ENCODE measurements around the gene AKT2.

Gene AKT2

DNA sequence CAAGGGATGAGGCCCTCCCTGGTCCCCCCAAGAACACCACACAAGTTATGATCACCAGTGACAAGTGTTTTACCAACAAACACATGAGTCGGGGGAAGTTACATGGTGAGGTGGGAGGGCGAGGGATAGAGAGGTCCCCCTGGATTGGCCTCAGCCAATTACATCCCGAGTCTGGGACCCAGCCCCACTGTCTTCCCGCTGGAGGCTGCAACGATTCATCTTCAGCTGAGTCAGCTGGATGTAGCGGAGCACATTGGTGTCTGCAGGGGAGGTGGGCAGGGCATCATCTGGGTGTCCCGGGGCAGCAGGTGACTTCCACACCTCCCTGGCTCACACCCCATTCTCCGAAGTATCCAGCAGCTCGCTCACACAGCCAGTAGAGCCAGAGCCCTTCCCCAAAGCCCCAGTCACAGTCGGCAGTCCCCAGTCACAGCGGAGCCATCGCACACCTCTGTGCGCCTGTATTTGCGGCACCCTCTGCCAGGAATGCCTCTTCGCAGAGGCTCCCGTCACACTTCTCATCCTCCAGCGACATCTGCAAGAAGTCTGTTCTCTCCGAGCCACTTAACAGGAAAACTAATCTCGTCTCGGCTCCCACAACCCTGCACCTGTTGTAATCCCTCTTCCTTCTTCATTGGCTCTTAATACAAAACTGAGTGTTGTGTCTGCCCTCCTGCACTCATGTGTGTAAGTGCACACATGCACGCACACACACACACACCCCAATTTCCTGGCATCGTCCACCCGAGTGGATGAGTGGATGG is 69.0 kb downstream of the AKT2 start:
- DNase-seq = no peak

DNA sequence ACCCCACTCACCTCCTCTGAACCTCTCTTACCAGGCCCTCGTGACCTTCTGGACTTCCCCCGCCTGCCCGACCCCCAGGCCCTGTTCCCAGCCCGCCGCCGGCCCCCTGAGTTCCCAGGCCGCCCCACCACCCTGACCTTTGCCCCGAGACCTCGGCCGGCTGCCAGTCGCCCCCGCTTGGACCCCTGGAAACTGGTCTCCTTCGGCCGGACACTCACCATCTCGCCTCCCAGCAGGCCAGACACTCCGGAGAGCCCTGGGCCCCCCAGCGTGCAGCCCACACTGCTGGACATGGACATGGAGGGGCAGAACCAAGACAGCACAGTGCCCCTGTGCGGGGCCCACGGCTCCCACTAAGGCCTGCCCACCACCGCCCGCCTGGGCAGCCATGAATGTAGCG is 70.2 kb downstream of the AKT2 start:
- DNase-seq = no peak

DNA sequence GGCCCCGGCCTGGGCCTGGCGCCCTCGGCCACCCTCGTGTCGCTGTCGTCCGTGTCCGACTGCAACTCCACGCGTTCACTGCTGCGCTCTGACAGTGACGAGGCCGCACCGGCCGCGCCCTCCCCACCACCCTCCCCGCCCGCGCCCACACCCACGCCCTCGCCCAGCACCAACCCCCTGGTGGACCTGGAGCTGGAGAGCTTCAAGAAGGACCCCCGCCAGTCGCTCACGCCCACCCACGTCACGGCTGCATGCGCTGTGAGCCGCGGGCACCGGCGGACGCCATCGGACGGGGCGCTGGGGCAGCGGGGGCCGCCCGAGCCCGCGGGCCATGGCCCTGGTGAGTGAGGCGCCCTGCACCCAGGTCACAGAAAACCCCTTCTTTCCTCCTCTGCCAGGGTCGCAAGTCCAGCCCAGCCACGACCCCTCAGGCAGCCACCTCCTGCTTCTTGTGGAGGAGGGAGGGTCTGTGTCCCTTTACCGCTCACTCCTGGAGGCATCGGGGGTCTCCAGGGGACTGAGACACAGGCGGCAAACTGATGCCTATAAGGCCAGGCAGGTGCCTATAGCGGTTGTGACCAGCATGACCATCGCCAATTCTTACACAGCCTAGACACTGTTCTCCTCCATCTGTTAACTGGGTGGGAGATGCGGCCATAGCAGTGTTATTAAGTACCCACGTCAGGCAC is 71.1 kb downstream of the AKT2 start:
- no peak for DNase-seq

DNA sequence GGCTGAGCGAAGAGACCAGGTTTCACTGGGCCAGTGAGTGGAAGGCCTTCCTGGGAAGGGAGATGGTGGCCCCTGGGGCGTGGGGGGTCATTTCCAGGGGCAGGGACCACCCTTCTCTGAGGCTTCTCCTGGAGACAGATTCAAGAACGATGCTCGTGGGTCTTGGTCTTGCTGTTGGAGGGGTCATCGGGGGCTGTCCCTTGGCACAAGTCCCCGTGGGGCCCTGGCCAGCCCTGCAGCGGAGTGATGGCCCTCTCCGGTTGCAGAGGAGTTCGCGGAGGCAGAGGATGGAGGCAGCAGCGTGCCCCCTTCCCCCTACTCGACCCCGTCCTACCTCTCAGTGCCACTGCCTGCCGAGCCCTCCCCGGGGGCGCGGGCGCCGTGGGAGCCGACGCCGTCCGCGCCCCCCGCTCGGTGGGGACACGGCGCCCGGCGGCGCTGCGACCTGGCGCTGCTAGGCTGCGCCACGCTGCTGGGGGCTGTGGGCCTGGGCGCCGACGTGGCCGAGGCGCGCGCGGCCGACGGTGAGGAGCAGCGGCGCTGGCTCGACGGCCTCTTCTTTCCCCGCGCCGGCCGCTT is 71.8 kb downstream of the AKT2 start:
- DNase-seq = no peak

DNA sequence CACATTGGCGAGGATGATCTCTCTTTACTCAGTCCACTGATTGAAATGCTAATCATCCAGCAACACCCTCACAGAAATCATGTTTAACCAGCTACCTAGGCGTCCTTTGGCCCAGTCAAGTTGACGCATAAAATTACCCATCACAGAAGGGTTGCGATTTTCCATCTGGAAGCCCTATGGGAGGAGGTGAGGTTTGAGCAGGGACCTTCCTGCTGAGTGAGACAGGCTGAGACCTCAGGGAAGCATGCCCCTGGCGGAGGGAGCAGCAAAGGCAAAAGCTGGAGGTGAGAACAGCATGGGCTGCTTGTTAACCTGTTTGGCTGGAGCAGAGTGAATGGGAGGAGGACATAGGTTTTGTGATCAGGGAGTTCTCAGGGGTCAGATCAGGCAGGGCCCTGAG is 74.3 kb downstream of the AKT2 start:
- DNase-seq = no peak

DNA sequence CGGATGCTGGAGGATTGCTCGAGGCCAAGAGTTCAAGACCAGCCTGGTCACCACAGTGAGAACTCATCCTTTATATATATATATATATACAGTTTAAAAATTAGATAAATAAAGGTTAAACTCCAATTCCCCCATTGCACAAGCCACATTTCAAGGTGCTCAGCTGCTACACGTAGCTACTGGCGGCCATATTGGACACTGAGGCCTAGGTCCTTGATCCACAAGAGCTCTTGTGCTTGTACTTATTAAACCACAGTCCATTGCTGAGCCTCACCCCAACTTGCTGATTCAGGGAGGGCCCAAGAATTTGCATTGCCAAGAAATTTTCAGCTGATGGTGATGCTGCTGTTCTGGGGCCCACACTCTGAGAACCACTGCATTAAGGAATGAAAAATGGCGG is 76.5 kb downstream of the AKT2 start:
- DNase-seq = no peak

DNA sequence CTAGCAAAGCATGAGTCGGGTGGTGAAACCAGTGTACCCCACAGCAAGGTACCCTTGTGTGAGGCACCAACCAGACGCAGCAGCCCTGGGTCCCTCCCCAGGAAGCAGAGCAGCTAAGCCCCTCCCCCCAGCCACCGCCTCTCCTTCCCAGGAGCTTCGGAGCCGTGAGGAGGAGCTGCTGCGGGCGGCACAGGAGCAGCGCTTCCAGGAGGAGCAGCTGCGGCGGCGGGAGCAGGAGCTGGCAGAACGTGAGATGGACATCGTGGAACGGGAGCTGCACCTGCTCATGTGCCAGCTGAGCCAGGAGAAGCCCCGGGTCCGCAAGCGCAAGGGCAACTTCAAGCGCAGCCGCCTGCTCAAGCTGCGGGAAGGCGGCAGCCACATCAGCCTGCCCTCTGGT is 79.4 kb downstream of the AKT2 start:
- DNase-seq = no peak

DNA sequence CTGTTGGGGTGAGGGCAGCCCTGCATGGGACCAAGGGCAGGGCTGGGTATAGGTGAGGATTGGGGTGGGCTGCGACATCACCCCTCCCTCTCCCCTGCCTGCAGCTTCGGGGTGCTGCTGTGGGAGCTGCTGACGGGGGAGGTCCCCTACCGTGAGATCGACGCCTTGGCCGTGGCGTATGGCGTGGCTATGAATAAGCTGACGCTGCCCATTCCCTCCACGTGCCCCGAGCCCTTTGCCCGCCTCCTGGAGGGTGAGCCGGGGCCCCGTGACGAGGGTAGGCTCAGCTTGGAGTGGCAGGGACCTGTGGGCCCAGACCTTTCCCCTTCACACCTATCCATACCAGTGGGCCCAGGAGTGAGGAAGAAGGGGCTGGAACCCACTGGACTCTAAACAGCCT is 80.8 kb downstream of the AKT2 start:
- DNase-seq = no peak

DNA sequence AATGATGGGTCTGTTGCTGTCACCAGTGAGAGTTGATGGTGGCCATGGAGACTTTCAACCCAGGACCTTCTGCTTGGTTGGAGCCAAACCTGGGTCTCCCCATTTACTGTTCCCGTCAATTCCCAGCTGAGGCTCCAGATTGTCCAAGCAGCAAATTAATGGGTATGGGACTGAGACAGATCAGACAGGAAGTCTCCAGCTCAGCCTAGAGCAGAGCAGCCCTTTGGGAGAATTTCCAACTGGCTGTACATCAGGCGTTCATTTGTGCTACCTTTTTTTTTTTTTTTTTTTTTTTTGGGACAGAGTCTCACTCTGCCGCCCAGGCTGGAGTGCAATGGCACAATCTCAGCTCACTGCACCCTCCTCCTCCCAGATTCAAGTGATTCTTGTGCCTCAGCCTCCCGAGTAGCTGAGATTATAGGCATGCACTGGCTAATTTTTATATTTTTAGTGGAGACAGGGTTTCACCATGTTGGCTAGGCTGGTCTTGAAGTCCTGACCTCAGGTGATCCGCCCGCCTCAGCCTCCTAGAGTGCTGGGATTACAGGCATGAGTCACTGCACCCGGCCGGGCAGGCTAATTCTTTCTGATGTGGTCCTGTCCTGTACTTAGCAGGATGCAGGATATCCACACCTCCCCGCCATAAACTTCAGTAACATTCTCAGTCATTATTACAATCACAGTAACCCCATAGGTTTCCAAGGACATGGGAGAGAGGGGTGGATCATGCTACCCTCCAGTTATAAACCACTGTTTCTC is 84.6 kb downstream of the AKT2 start:
- no peak for DNase-seq

DNA sequence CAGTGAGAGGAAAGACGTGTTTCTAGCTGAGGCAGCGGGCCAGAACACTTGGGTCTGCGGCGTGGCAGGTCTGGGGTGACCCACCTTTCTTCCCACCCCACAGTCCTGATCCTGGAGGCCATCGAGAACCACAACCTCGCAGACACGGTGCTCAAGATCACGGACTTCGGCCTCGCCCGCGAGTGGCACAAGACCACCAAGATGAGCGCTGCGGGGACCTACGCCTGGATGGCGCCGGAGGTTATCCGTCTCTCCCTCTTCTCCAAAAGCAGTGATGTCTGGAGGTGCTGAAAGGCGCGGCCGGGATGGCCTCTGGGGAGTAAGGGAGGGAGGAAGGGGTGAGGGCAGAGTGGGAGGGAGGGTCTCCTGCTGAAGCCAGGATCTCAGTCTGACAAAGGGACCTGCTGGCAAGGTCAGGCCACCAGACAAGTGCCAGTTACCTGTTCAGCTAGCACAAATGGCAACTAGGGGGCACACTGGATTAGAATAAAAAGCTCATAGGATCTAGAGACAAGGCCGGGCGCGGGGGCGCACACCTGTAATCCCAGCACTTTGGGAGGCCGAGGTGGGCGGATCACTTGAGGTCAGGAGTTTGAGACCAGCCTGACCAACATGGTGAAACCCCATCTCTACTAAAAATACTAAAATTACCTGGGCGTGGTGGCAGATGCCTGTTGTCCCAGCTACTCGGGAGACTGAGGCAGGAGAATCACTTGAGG is 86.7 kb downstream of the AKT2 start:
- no peak for DNase-seq

DNA sequence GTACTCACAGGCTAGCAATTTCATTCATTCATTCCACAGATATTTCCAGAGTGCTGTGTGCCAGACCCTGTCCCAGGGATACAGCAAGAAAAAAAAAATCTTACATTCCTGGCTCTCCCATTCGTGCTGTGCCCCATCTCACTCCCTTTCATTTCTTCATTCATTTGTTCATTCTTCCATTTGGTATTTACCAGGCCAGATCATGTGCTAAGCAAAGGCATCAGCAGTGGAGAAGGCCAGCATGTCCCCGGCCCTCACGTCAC is 91.6 kb downstream of the AKT2 start:
- no peak for DNase-seq

DNA sequence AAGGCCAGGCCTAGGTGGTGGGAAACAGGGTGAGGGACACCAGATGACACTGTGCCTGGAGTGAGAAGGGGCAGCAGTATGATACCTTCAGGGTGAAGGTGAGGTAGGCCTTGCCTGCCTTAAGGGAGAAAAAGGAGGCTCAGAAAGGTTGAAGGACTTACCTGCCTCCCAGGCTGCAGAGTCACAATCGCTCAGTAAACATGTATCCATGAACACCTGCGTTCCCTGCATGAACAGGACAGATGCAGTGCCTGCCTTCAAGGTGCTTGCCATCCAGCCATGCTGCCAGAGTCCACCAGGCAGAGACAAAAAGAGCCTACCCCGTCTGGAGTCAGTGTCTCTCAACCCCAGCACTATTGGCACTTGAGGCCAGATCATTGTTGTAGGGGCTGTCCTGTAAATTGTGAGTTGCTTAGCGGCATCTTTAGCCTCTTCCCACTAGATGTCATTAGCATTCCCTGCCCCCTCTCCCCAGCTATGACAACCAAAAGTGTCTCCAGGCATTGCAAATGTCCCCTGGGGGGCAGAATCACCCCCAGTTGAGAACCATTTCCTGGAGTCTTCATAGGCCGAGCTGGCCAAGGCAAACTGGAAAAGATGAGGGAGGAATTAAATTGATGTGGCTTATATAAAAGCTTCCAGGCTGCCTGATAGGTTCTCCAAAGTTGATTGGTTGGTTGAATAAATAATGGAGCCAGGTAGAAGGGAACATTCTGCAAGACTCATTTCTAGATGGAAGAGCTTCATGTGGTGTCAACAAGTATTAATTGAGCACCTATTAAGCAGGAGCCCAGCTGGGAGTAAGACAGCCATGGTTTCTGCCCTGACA is 92.2 kb downstream of the AKT2 start:
- DNase-seq = no peak

DNA sequence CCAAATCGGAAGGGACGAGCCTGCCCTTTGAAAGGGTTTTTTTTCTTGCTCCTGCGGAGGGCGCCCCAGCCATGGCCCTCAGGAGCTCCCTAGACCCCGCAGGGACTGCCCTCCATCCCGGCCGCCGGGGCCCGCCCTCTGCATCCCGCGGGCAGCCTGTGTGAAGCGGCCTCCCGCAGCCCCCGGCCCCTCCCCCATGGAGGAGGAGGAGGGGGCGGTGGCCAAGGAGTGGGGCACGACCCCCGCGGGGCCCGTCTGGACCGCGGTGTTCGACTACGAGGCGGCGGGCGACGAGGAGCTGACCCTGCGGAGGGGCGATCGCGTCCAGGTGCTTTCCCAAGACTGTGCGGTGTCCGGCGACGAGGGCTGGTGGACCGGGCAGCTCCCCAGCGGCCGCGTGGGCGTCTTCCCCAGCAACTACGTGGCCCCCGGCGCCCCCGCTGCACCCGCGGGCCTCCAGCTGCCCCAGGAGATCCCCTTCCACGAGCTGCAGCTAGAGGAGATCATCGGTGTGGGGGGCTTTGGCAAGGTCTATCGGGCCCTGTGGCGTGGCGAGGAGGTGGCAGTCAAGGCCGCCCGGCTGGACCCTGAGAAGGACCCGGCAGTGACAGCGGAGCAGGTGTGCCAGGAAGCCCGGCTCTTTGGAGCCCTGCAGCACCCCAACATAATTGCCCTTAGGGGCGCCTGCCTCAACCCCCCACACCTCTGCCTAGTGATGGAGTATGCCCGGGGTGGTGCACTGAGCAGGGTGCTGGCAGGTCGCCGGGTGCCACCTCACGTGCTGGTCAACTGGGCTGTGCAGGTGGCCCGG is 93.1 kb downstream of the AKT2 start:
- DNase-seq = no peak

DNA sequence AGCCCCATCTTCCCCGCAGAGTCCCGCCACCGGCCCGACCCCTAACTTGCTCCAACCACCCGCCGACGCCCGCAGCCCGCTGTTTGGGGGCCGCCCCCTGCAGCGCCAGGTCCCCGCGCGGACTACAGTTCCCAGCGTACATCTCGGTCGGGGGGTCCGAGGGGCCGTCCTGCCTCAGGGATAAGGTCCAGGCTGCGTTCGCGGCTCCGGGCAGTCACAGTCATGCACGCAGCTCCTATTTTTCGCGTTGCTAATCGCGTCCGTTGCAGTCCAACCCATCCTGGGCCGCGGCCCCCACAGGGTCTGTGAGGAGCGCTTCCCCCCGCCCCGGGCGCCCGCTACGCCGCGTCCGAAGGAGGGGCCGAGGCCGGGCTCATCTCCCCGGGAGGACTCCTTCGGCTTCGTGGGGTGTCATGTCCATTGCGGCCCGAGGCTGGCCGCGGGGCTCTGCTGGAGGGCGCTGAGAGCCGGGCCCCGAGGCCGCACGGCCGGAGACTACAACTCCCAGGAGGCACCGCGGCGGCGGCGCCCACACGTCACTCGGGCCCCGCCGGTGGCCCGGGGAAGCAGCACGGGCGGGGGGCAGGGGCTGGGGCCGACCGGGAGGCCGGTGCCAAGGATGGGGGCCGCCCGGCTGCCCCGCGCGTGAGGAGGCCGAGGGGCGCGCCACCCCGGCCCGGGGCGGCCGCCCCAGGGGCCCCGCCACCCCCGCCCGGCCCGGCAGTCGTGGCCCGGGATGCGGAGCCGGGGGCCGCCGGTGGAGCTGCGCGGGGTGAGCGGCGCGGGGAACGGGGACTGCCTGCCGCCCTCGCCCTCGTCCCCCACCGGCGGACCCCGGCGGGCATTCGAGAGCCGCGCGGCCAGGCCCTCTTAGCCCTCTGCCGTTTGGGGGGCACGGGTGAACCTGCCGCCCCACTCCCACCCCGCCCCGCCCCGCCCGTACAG is 94.0 kb downstream of the AKT2 start, which contains the start of gene MAP3K10:
Gene MAP3K10, plus strand, starts transcription at position 536 of the 945 bp plus-strand sequence. CDS start 606 bp downstream, outside the sequence.
- DNase-seq = peak; percentile 80

DNA sequence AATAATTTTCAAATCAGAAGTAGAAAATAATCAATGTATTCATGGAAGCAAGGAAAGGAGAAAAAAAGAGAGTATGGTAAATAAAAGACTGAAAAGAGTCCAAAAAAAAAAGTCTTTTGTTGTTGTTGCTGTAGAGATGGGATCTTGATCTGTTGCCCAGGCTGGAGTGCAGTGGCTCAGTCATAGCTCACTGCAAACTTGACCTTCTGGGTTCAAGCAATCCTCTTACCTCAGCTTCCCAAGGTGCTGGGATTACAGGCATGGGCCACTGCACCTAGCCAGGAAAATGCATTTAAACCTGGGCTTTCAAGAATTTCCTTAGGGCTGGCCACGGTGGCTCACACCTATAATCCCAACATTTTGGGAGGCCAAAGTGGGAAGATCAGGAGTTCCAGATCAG is 100.9 kb downstream of the AKT2 start:
- no peak for DNase-seq
